NCI-H1694 treated with DMSO at 0.1 percent for 48 hours (cell line): Measurements from ENCODE around the gene GAS2.

Source experiments
- DNase-seq: peaks from one replicate; lab custom pipeline; 2025; lab: John Stamatoyannopoulos, UW

The GAS2 gene

GRCh38 chr11:22674470-22675439 is 8.3 kb downstream of the GAS2 start:
- no peak for DNase-seq

DNA sequence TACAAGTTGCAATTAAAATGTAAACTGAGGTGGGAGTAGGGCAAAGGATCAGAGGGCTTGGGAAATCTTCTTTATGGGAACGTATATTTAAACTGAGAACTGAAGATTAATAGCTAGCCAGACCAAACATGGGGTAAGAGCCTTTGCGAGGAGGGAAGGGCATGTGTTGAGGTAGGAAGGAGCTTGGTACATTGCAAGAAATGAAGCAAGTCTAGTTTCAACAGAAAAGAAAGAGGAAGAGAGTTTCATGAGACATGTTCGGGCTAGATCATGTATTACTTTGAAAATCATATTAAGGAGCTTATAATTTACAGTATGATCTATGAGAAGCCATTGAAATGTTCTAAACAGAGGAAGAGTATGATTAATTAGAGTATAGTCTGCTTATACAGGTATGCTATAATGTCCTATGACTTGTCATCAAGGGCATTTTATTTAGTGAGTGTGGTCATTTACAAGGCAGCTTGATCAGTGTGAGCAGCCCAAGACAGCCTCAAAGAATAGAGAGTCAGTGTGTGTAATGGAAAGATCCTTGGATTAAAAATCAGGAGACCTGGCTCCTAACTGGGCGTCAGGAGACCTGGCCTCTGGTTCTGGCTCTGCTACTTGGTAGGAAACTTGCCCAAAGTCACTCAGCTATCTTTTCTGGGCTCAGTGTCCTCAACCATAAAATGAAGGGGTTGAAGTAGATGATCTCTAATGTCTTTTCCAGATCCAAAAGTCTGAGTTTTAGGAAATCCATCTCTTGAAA is 10.9 kb downstream of the GAS2 start:
- DNase-seq = no peak

DNA sequence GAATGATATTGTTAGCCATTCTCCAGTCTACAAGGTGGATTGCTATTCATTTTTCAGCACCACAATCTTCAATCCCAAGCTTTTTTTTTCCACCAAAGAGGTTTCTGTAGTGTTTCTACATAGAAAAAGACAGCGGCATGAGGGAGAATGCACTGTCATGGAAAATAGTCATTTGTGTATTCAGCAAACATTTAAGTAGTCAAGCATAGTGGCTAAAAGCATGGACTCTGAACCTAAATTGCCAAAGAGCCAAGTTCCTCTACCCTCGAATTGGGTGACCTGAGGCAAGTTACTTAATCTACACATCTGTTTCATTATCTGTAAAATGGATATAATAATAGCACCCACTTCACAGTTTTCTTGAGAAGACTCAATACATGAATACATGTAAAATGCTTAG is 14.2 kb downstream of the GAS2 start:
- no peak for DNase-seq

GRCh38 chr11:22681281-22681812 is 14.9 kb downstream of the GAS2 start:
- DNase-seq = no peak

DNA sequence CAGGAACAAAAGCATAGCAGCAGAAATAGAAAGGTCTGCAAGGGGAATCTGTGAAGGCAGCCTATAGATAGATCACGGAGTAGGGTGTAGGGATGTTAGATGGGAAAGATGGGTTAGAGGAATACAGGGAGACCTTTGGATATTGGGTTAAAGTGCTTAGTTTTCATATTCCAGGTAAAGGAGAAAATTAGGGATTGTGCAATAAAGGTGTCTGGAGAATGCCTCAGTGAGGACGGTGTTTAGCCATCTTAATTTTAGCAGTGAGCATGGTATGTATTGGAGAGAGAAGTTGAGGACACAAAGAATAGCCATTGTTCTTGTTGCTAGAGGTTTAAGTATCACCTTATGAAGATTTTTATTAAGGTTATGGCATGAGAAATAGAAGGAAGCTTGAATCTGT is 17.7 kb downstream of the GAS2 start:
- DNase-seq = no peak

DNA sequence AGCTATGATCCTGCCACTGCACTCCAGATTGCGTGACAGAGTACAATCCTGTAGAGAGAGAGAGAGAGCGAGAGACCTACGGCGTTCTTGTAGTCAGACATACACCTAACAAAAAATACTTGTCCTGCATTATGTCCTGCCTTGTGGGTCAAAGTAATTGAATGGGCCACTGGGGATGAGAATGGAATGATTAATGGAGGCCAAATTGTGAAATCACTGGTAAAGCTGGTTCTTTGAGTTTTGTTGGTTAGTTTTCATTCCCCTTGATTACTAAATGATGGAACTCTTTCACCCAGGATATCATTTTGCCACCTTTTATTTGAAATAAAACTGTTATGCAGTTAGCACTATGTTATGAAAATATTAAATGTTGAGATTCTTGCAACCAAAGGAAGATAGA is 18.7 kb downstream of the GAS2 start:
- DNase-seq = no peak

- DNase-seq = no peak
Observed at GRCh38 chr11:22688914-22689313, 22.5 kb downstream of the GAS2 start.

- DNase-seq = no peak
Observed at GRCh38 chr11:22690257-22690656, 23.8 kb downstream of the GAS2 start.

- DNase-seq = no peak
Observed at GRCh38 chr11:22690871-22691270, 24.5 kb downstream of the GAS2 start.

DNA sequence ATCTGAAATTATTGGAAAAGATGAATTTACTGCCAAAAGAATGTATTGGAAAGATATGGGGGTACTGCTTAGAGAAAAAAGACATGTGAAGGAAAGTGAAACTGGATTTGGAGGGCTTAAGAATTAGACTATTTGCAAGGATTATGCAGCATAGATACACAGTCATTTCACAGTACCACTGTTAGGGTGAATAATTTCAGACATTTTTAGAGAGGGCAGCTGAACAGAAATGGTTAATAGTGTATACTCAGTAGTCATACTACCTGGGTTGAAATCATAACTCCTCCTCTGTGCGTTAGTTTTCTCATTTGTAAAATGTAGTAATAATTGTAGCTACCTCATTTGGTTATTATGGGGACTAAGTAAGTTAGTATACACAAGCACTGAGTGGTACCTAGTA is 33.0 kb downstream of the GAS2 start:
- no peak for DNase-seq

- DNase-seq = no peak
Observed at GRCh38 chr11:22702031-22702430, 35.6 kb downstream of the GAS2 start.

DNA sequence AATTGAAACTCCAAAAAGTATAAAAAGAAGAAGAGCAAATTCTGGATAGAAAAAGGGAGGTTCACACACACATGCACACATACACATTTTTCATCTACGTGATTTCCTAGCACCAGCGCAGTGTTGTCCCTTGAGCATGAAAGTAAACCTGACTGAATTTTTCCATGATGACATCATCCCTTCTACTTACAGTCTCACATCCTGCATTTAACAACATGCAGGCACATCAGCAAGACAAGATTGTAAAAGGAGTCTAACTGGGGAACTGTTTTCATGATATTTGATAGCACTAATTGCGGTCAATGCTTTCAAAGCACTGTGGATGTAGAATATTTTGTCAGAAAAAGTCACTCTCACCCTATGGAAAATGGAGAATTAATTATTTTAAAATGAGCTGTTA is 36.6 kb downstream of the GAS2 start:
- no peak for DNase-seq

DNA sequence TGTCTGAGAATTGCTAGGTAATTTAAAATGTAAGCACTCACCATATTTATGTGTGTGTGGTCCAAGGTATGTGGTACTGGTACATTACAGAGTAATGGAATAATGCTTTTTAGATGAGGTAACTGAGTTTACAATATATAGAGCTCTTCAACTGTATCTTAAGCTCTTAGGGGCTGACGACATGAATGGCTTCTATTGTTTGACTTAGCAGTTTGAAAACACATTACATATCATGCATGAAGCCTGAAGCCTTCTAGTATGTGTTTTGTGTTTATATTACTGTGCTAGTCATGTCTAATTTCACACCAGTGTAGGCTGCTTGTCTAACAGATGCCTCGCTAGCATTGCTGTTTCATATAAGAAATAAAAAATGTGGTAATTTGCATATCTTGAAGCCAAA is 37.2 kb downstream of the GAS2 start:
- no peak for DNase-seq

DNA sequence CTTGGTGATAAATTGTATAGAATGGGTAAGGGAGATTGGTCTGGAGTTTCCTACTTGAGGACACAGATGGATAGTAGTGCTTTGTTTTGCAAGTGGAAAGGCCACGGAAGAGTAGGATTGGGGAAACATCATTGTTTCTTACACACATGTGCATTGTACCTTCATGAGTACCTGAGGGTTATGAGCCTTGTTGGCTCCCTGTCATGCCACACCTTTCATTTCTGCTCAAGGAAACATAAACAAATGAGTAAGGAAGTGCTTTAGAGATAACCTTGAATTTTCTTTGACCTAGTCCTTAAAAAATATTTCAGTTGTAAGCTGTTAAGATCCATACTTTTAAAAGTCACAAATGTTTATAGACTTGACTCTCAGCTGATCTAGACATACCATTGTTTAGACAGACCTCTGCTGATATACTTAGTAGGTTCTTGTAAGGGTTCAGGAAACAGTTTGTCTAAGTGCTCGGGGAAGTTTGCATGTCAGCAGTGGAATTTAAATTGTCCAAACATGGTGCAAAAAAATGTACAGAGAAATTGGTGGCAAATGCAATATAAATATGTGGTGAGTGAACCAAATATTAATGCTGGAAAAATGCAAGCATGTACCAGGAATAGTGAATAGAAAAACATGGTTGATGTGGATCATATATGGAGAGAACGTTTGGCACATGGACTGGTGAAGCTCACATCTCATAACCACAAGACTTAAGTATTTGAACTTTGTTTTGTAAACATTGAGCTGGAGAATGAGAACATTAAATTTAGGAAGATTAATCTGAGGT is 40.9 kb downstream of the GAS2 start:
- no peak for DNase-seq

DNA sequence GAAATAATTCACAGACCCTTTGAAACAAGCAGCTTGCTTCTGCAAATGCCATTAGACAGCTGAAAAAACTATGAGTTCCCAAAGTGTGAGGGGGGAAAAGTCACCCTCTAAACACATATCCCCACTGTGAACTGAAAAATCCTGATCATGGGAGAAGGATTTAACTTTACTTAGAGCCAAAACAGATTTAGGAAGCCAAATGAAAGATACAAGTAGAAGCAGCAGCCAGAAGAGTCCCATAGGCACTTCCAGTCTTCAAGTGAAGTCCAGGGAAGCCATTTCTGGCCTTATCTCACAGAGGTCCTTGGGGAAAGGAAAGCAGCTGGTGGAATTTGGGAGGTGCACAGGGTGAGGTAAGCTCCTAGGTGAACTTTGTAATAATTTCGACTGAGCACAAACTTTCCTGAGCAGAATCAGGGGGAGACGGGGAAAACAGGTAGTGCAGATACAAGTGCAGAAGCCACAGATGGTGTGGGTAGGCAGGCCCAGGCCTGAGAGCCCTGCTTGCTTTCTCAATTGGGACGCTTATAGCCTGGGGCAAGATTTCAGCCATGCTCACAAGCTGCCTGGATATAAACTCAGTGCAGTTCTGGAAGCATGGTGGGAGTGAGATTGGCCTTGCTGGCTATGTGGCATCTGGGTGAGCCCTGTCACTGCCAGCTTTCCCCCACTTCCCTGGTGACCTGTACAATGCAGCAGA is 44.8 kb downstream of the GAS2 start:
- DNase-seq = peak; percentile 37

GRCh38 chr11:22711880-22712279 is 45.5 kb downstream of the GAS2 start:
- no peak for DNase-seq

DNA sequence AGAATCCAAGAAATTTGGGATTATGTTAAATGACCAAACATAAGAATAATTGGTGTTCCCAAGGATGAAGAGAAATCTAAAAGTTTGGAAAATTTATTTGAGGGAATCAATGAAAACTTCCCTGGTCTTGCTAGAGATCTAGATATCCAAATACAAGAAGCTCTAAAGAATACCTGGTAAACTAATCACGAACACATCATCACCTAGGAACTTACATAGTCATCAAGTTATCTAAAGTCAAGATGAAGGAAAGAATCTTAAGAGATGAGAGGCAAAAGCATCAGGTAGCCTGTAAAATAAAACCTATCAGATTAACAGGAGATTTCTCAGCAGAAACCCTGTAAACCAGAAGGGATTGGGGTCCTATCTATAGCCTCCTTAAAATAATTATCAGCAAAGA is 46.9 kb downstream of the GAS2 start:
- DNase-seq = no peak

- DNase-seq = no peak
Observed at GRCh38 chr11:22715971-22716370, 49.6 kb downstream of the GAS2 start.

- DNase-seq = no peak
Observed at GRCh38 chr11:22720457-22720856, 54.0 kb downstream of the GAS2 start.

DNA sequence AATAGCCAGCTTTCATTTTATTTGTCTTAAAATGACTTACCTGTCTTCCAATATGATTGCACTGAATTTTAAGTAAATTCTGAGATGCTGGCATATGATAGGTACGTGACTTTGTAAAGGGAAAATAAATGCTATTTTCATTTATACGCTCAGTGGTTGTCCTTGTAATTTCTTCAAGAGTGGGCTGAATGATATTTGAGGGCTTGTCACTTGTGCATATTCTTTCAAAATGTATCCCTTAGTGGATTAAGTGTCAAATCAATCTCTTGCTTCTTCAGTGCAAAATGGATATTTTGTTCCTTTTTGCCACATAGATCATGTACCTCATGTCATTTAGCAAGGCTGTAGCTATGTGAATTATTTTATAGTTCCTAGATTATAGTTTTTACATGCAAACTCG is 56.9 kb downstream of the GAS2 start:
- DNase-seq = no peak

DNA sequence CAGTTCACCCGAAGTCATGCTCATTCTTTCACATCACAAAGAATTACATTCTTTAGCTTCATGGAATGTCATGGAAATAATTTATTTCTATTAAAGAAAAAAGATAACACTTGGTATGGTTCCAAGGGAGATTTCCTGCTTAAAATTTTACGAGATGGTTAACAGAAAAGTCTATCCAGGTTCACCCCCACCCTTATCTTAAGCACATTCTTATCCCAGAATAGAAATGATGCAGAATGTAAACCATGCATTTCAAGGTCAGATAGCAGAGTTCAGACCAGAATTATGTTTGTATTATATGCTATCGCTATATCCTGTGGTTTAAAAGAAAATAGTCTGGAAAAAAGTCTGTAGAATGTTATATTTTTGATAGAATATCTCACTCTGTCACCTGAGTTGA is 58.7 kb downstream of the GAS2 start:
- no peak for DNase-seq
